Lung microvascular endothelial cell (primary cell): ENCODE results near the gene RNF223. TPM values are rescaled to one million over a fixed set of nuclear protein-coding genes. Genes with fewer than 3 reads are reported as not detected.
"Not testable (repeated sequence)": the region's sequence is repeated elsewhere in the genome, so short reads cannot be mapped to it uniquely, and the experiment has no call there.

ENCODE experiments used
- DNase-seq, 2 donors: peaks; one replicate each; pipeline versions ENCODE4 v3.0.0 to v3.0.0-alpha.2; 2010; ENCODE audit warnings: low read depth in 2 of 2
- total RNA-seq: library from RNA; depleted of rRNA; stranded (reverse); fragments of >200 nt; gene quantifications from 2 replicates; pipeline ENCODE4 v1.2.1, GENCODE V29; 2014

The RNF223 gene
- total RNA-seq, 1 donor from 2014 or later, result not detected

- DNase-seq, result no peak
Measured at GRCh38 chr1:1072849-1073742, 1.0 kb downstream of the RNF223 start.

- DNase-seq, result no peak
Measured at GRCh38 chr1:1072299-1072848, 1.7 kb downstream of the RNF223 start.

GRCh38 chr1:1071486-1072298, 2.4 kb downstream of the RNF223 start:
- no peak for DNase-seq

- no peak for DNase-seq
Measured at GRCh38 chr1:1069711-1070676, 4.1 kb downstream of the RNF223 start.

GRCh38 chr1:1069056-1069710, 4.9 kb downstream of the RNF223 start:
- DNase-seq, result peak; percentile 21 to 74

- DNase-seq, result no peak
Measured at GRCh38 chr1:1068517-1069055, 5.5 kb downstream of the RNF223 start.

- no peak for DNase-seq
Measured at GRCh38 chr1:1067860-1068516, 6.1 kb downstream of the RNF223 start.

GRCh38 chr1:1067284-1067859, 6.7 kb downstream of the RNF223 start:
- DNase-seq, result no peak

- no peak for DNase-seq
Measured at GRCh38 chr1:1066403-1067283, 7.5 kb downstream of the RNF223 start.

GRCh38 chr1:1065940-1066304, 8.2 kb downstream of the RNF223 start:
- not testable (repeated sequence) for DNase-seq

- DNase-seq, result no peak
Measured at GRCh38 chr1:1065265-1065939, 8.7 kb downstream of the RNF223 start.

- DNase-seq, result peak; percentile 73 to 85
Measured at GRCh38 chr1:1063945-1064831, 9.9 kb downstream of the RNF223 start.

- DNase-seq, result no peak
Measured at GRCh38 chr1:1063261-1063944, 10.7 kb downstream of the RNF223 start.

- DNase-seq, result no peak
Measured at GRCh38 chr1:1062348-1063163, 11.6 kb downstream of the RNF223 start.

GRCh38 chr1:1061682-1062345, 12.3 kb downstream of the RNF223 start:
- DNase-seq, result no peak
